ENCODE data around the gene RFX4.
A peak's percentile ranks its signal among the peaks of the same experiment; 100 is the strongest.
"Not testable (repeated sequence)": the region's sequence is repeated elsewhere in the genome, so short reads cannot be mapped to it uniquely, and the experiment has no call there.

Gene RFX4

DNA sequence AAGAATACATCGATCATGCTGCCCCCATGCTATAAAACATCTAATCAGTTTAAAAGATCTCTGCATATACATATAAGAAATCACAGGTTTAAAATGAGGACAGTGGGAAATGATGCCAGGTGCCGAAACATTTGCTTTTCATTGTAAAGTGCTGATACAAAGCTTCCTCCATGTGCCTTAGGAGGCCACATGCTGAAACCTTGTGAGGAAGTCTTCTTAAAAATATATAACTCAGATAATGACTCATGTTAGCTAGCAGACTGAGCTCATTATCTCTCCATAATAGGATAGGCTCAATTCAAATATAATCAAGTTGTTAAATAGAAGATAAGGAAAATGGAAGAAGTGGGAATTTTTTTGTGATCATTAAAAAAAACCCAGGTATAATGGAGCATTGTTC lies 65.9 kb downstream of the RFX4 start:
- no peak for DNase-seq

DNA sequence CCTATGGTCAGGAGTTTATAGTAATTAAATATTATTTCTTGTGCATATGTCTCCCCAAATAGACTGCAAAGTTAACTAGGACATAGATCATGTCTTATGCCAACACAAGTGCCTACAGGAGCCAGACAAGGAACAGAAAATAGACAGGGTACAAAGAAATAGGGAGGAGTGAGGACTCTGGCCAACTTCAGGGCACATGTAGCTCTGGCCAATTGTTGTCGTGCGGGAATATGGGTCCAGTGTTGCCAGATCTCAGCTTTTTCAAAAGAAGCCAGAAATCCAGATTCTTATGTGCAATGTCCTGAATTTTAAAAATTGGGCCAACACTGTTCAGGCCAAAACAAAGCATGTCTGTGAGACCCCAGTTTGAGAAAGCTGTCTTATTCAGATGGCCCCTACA lies 68.7 kb downstream of the RFX4 start:
- no peak for DNase-seq

DNA sequence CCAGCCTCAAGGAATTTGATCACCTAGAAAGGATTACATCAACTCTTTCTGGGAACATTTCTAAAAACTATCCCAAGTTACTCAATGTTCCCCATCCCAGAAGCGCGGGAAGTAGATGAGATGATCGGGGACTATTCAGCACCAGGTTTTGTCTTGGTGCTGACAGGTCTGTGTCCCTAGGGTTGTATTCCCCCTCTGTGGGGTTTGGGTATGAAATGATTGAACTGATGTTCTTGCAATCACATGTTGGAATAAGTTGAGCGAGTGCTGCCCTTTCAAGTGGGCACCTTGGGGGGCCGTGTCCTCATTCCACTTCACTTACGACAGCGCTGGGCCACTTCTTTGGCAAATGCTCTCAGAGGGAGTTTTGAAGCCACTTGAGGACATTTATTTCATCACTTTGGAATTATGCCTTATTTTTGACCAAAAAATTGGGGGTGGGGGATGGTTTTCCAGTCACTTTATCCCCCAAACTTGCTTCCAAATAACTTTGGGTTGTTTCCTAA lies 69.8 kb downstream of the RFX4 start:
- no peak for DNase-seq

DNA sequence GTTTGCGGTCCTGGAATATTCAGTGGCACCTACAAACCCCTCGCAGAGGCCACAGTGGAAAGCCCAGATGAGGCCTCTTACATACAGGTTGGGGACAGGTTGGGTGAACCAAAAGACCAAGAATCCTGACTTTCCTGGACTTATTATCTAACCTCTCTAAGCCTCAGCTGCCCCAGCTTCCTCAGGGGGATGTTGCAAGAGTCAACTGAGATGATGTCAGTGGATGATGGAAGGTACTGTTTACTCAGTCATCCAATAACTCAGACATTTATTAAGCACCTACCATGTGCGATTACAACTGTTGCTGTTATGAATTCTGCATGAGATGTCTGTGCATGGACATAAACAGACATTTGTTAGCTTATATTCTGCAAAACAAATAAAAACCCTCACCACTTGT lies 72.8 kb downstream of the RFX4 start:
- DNase-seq, result no peak

DNA sequence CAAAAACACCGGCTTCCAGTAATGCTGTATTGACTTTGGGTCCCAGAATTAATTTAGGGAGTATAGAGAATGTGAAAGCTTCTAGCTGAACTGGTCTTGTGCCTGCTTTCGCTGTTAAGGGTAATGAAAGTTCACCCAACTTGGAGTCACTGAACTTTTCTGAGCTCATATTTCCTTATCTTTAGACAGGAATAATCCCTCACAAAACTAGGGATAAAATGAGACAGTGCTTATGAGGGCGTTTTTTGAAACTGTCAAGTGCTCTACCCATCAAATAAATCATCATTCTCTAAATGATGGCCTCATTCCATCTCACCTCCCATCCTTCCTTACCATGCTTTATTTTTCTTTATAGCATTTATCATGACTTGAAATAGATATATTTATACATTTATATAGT lies 74.7 kb downstream of the RFX4 start:
- no peak for DNase-seq

DNA sequence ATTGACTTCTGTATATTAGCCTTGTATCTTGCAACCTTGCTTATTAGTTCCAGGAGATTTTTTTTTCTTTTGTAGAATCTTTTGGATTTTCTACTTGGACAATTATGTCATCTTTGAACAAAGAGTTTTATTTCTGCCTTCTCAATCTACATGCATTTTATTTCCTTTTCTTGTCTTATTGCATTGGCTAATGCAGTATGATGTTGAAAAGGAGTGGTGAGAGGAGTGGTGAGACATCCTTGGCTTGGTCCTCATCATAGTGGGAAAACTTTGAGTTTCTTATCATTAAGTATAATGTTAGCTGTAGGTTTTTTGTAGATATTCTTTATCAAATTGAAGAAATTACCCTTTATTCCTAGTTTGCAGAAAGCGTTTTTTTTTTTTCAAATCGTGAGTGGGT lies 80.6 kb downstream of the RFX4 start:
- DNase-seq, result no peak

DNA sequence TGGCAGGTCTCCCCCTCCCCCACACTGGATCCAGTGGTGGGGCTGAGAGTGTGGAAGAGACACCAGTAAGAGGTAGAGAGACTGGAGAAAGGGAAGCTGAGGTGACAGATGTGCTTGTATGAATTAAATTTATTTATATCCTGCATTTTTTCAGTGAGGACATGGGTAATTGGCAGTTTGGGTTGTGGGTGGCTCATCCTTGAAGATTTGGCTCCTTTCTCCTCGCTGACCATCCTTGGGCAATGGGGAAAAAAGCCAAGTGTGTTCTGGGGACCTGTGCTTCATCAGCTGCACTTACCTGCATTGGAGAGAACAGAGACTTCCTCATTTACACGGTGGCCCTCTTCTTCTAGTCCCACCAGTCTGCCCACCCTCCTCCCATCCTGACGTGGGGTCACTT lies 86.4 kb downstream of the RFX4 start:
- no peak for DNase-seq

DNA sequence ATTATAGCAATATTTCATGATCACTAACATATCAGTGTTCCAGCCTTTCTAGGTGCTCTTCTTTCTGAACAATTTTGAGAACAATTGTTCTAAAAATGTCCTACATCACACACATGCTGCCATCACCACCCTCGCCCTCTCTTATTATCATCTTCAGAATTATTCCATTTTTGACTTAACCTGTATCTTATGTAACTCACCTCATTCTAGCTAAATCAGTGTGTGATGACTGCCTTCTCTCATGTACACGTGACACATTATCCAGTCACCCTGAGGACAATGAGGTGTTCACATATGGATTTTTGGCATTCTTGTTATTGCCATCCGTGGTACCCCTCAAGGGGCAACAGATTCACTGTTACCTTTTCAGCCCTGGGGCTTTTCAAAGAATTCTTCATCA lies 87.3 kb downstream of the RFX4 start:
- no peak for DNase-seq

DNA sequence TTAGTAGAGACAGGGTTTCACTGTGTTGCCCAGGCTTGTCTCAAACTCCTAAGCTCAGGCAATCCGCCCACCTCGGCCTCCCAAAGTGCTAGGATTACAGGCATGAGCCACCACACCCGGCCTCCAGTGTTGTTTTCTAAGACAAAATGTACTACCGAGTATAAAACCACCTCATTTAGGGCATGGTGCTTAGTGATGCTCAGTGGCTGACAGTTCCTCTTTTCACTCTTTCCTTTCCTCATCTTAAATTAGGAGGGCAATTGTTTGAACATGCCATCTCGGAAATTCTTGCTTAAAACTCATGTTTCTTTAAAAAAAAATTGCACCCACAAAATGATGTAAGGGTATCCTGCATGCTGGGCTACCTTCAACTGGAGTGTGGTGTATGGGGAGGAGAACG lies 89.0 kb downstream of the RFX4 start:
- DNase-seq, result no peak

DNA sequence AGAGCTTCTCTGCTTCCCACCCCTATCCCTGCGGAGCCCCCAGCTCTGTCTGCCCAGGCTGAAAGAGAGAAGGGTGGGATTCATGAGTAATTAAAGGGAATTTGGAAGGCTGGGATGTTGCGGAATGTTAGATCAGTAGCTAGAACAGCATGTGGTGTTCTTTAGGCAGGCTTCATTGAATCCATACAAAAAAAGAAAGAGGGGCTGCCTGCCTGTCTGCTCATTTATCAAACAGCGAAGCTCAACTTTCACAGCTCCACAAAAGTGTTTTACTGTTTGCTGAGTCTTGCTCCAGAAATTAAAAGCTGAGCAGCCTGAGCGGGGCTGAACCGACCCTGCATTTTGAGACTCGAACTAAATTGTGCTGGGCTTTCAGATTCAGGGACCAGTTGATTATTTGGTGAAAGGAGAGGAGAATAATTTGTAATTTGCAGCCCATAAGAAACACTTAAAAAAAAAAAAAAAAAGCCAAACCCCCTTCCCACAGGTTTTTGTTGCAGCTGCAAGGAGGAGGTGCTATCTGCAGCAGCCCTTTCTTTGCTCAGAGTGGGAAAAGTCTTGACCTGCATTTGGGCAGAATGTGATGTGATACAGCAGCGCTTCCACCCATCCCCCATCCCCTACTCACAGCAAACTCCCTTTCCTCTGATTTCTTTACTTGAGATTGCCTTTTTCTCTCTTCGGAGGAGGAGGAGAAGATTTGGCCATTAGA lies 89.7 kb downstream of the RFX4 start:
- DNase-seq, result no peak

DNA sequence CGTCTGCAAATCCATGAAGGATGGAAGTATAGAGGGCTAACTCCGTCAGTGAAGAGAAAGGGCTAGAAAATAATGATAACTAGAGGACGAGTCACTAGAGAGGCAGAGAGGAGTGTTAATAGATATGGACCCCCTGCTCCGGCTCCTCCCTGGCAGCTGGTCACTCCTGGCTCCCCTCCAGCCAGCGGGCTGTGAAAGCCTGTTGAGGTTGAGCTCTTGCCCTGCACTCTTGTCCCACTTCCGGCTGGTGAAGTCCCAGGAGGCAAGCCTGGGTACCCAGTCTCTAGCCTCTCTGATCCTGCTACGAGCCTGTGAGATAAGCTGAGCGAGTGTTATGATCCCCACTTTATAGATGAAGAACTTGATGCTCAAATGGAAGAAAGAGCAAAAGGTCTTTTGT lies 90.3 kb downstream of the RFX4 start:
- peak; percentile 29 for DNase-seq

DNA sequence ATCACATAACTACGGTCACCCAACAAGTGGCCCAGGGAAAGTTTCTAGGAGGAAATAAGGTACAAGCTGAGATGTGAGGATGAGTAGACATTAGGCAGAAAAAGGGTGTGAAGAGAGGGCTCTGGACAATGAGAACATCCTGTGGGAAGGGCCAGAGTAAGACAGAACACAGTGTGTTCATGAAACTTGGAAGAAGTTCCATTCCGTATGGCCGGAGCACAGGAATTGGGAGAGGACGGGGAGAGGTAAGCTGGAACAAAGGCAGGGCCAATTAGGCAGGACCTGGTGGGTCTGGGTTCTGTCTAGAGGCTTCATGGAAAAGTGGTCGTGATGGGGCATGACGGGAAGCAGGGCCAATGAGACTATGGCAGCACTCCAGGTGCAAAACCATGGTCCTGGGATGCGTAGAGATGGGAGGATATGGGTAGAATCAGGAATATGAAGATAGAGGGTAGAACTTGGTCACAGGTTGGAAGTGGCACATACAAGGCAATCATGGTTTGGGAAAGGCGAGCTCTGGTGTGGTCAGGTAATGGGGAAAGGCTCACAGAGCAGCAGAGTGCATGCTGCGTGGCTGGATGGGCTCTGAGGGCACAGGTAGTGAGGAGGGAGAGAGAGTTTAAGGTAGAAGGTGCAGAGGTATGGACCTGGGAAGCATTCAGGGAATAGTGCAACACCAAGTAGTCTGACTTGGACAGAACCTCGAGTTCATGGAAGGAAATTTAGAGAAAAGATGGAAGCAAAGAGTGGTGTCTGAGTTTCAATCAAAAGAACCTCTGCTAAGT lies 93.0 kb downstream of the RFX4 start:
- DNase-seq, result no peak

DNA sequence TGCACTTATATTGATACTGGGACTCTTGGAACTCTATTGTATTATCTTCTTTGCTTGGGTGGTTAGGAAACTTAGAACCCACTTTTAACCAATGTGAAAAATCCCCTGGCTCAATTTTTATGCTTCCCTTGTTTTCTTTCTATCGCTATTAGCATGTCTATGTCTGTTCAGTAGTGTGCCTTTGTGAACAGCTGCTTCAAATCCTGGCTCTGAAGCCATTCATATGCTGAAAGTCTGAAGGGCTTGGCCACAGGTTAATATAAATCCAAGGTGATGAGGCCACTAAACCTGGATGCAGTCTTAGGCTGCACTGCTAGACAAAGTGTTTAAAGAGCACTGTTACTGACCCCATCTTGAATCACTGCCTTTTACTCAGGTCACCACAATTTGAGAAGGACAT lies 96.8 kb downstream of the RFX4 start:
- no peak for DNase-seq

DNA sequence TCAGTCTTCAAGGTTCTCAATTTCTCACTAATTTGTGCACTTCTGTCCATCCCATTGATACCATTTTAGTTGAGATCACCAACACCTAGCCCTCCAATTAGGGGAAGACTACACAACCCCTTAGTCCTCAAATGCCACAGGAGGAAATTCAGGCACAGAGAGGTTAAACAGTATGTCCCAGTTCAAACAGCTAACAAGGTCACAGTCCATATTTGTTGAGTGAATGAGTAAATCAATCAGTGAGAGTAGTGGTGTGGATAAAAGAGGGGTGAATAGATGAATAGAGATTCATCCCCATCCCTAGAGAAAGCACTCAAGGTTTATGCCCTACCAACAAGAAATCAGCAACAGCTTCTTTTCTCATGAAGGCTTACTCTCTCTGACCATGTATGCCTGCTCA lies 97.5 kb downstream of the RFX4 start:
- no peak for DNase-seq

DNA sequence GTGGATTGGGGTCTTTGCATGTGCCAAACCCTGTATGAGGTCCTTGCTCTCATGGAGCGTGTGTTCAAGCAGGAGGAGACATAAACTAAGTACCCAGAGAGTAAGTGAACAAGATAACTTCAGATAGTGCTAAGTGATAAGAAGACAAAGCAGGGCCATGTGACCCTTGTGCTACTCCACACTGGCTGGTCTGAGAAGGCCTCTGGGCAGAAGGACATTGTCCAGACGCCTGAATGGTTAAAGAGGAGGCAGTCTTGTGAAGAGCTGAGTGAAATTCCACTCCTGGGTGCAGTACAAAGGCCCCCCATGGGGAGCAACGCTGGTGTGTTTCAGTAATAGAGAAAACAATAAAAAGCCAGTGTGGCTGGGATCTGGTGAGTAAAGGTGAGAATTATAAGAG lies 98.4 kb downstream of the RFX4 start:
- no peak for DNase-seq

DNA sequence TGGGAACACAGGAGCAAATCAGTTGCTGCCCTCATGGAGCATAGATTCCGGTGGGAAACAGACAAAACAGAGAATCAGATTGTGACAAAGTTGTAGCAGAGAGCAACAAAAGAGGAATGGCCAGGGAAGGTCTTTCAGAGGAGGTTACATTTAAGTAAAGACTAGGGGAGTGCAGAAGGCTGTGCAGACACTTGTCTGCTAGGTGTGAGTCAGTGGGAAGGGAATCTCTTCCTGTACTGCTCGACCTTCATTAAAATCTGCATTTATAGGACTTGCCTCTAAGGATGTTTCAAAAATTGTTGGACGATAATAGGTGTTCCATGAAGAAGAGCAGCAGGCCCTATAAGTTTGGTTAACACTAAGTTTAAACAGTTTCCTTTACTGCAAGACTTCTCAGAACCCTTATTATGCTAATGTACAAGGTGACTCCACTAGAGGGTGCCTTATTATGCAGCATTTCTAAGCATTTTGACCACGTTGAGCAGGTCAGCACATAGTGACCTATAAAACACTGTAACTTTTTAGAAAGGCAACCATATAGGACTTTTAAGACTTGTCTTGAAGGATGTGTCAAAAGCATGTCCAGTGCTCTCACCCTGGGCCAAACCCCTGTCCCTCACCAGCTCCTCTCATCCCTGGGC lies 99.9 kb downstream of the RFX4 start:
- no peak for DNase-seq

DNA sequence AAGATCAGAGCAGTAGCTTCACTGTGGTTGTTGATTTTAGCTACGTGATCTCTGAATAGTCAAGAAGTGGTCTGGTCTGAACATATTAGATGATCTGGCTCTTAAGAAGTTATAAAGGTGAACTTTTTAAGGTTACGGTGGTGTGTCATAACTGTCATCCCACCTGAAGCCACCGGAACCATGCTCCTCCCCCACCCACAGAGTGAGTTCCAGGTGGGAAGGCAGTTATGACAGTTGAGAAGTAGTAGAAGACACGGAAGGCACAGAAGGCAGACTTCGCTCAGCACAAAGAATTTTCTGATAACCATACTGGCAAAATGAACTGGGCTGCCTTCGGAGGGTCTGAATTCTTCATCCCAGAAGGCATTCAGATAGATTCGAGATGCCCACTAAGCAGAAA lies 101.7 kb downstream of the RFX4 start:
- DNase-seq, result no peak

DNA sequence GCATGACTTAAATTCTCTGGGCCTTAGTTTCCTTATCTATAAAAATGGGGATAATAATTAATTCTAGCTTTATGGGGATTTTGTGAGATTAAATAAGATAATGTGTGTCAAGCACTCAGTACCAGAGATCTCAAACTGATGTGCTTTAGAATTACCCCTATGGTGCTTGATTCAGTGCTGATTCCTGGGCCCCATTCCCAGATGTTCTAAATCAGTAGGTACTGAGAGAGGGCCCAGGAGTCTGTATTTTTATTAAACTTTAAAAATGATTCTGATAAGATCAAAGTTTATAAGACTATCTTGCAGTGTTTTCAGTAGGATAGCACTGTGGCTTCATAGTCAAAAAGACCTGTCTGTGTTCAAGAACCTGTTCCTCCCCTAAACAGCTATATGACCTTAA lies 102.6 kb downstream of the RFX4 start:
- DNase-seq, result no peak

DNA sequence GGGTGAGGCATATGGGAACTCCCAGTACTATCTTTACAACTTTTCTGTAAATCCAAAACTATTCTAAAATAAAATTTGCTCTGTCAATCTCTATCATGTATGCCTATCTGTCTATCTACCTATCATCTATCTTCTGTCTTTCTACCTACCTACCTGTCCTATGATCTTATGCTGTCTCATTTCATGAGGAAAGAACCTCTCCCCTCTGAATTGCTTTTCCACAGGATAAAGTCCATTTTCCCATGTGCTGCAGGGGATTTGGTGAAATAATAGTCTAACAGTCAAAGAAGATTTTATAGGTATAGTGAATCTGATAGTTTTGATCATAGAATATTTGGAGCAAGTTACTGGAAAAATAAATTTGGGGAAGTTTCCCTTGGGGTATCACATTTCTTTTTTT lies 104.9 kb downstream of the RFX4 start:
- no peak for DNase-seq

DNA sequence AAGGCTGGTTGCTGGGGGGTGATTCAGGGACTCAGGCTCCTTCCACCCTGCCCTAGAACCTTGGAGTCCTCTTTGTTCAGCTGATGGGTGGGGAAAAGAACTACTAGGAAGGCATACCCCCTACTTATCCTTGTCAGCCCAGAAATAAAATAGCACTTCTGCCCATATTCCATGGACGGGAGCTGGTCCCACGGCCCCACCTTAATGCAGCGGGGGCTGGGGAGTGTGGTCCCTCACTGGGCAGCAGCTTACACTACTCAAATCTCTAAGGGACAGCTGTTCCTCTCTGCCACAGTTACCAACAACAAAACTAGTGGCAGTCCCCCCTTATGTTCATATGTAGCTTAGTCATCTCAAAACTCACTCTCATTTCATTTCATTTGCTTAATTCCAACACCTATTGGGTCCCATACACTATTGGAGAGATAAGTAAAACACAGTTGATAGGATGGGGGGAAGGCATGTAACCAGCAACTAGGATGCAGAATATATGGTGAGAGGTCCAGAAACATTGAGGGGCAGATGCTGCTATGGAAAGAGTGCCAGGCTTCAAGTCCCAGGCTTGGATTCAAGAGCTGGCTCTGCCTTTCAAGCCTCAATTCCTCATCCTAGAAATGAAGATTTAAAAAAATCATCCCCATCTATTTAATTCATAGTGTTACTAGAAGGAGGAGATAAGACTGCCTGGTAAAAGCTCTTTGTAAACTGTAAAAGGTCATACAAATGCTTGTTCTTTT lies 107.9 kb downstream of the RFX4 start:
- no peak for DNase-seq

DNA sequence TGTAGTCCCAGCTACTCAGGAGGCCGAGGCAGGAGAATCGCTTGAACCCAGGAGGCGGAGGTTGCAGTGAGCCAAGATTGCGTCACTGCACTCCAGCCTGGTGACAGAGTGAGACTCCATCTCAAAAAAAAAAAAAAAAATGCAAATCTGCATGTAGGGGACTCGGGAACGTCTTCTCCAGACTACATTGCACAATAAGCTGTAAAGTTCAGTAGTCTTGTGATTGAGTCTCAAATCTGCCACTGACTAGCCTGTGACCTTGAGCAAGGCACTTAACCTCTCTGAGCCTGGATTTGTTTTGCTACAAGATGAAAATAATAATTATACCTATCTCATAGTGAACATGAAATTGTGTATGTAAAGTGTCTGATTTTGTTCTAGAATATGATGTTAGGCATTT lies 109.2 kb downstream of the RFX4 start:
- not testable (repeated sequence) for DNase-seq

DNA sequence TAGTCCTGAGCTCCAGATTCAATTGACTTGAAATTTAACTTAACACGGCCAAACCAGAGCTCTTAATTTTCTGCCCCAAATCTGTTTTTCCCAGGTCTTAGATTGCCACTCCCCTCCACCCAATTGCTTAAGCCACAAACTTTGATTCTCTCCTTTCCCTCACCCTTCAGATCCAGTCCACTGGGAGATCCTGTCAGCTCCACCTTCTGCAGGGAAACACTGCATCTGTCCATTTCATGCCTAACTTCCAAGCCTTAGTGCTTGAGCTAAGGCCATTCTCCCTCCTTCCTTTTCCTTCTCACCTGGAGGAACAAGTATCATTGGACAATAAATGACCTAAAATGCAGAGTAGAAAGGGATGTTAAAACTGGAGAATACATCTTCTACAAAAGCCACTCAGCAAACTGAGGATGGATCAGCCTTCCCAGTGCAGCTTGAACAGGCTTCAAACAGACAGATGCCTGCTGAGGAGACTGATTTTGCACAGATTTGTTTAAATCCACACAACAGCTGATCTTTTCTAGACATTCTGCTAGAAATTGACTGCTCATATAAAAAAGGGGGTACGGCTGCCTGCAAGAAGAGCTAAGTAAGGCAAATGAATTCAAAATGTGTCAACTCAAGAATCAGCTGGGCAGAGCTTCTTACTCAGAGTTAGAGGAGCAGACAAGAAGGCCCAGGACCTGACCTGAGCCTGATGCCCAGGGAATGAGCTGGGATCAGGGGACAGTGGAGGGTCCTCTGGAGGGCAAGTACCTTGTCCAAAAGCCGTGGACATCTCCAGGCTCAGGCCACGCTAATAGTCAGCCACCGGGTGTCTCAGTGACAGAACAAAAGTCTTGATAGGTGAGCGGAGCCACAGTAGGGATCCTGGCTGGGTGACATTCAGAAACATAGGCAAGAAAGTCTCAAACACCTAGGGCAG lies 110.4 kb downstream of the RFX4 start:
- DNase-seq, result no peak

Measured in NCI-H1092 (cell line).